Heart right ventricle (tissue), 16 donors: Measurements from ENCODE around the gene SP2. TPM values are rescaled to one million over a fixed set of nuclear protein-coding genes. Genes with fewer than 3 reads are reported as not detected.
A peak's percentile ranks its signal among the peaks of the same experiment; 100 is the strongest.

Source experiments
- ATAC-seq, 8 donors: fragments of 200-7000 bp; cut with Tn5 transposase; one replicate each; pipeline ENCODE4 v1.9.1; 2020; ENCODE audit warnings: mild to moderate bottlenecking in 8 of 8, moderate library complexity in 8 of 8, moderate number of reproducible peaks in 1 of 8
- DNase-seq, 2 donors: peaks; one replicate each; pipeline ENCODE4 v3.0.0-alpha.2; 2020
- H3K27ac ChIP-seq, 10 donors: fragments of 200-600 bp; sonication (generic) in 2 of 10; one replicate each; pipeline versions ENCODE4 v1.5.0 to v1.8.0; 2020 to 2022; ENCODE audit warnings: mild to moderate bottlenecking in 3 of 10
- H3K27me3 ChIP-seq, 7 donors: fragments of 200-600 bp; one replicate each; pipeline ENCODE4 v1.8.0; 2021 to 2022; ENCODE audit warnings: mild to moderate bottlenecking in 2 of 7
- H3K36me3 ChIP-seq, 9 donors: fragments of 200-600 bp; sonication (generic) in 1 of 9; one replicate each; pipeline versions ENCODE4 v1.5.0 to v1.8.0; 2020 to 2022; ENCODE audit warnings: mild to moderate bottlenecking in 2 of 9
- H3K4me1 ChIP-seq, 9 donors: fragments of 200-600 bp; sonication (generic) in 1 of 9; one replicate each; pipeline versions ENCODE4 v1.5.0 to v1.8.0; 2020 to 2022; ENCODE audit warnings: mild to moderate bottlenecking in 4 of 9
- H3K4me3 ChIP-seq, 10 donors: fragments of 200-600 bp; sonication (generic) in 2 of 10; one replicate each; pipeline versions ENCODE4 v1.5.0 to v1.8.0; 2020 to 2022; ENCODE audit warnings: mild to moderate bottlenecking in 7 of 10, moderate library complexity in 2 of 10
- H3K9me3 ChIP-seq, 11 donors: fragments of 200-600 bp in 10 of 11; sonication (generic) in 2 of 11; one replicate each; pipeline versions ENCODE4 v1.5.0 to v1.8.0; 2013 to 2022; ENCODE audit warnings: mild to moderate bottlenecking in 2 of 11, control low read depth in 1 of 11, moderate library complexity in 1 of 11
- WGBS, 2 donors: extraction: QIAGEN DNeasy Blood & Tissue Kit; methylation state at CpG; one replicate each; pipeline ENCODE4 v1.1.7; 2013; ENCODE audit warnings: inconsistent platforms in 1 of 2; 5-methylcytosine and 5-hydroxymethylcytosine counted together
- intact Hi-C, 10 donors: fragments of 100-400 bp; cut with DNase I; formaldehyde crosslinking; loops; one replicate each; pipeline versions ENCODE4 v1.11.1 to v1.14.2; 2022
- long read RNA-seq, 3 donors: library from polyadenylated mRNA; unstranded; transcript quantifications; one replicate each; pipeline ENCODE4 v2.0.0, GENCODE V29; 2020 to 2021
- polyA plus RNA-seq, 2 donors: library from polyadenylated mRNA; stranded (reverse); fragments of 200-250 nt; gene quantifications; one replicate each; pipeline ENCODE4 v1.2.3, GENCODE V29; 2013
- total RNA-seq, 10 donors: library from RNA; stranded (reverse); fragmentation: NEBNext Ultra II Directional in 3 of 10; extraction: Animal tissue kit (Norgen Biotek cat#: 25700) in 3 of 10; gene quantifications; one replicate each; pipeline versions ENCODE4 v1.2.1 to v1.2.4, GENCODE V29; 2021 to 2023
- TF ChIP-seq, protein P1 (sequence below), 9 donors: fragments of 200-600 bp; sonication (generic) in 2 of 9; IDR thresholded peaks; one replicate each; pipeline versions ENCODE4 v1.5.0 to v1.8.0; 2021 to 2022; ENCODE audit warnings: antibody characterized with exemption in 9 of 9, mild to moderate bottlenecking in 5 of 9, moderate library complexity in 1 of 9
- donor health status: Arrhythmogenic right ventricular cardiomyopathy.
- donor health status: ischemic (EF 13 %, LVEDD 7.1; RV severe dilation, severe dysfunction).
- donor health status: healthy with polysubstance abuse.
- donor health status: DM: no; HTN: yes; CAD: no.
- donor health status: DM: no; HTN: no; CAD: no.
- donor health status: ischemic (EF 25% LVEDD 6.9; RV normal size, moderate dysfunction).
- donor health status: ischemic (EF 25% LVEDD 5.7; RV mildly dilated, moderate dysfunction).
- donor health status: healthy.
- donor health status: DM: yes; HTN: yes; CAD: no.
- donor health status: Ischemic cardiomyopathy.
- donor health status: ischemic (EF 35%, LVEDD 5.7; RV mildly dilated, moderate dysfunction).
- donor health status: nonischemic (EF 11% LVEDD 7.7; RV severe dilation, severe dysfunction).
- donor health status: DM: yes; HTN: yes; CAD: no.
- donor health status: PGD.
- donor health status: ischemic (EF 29% LVEDD 5.4; RV normal size, mild dysfunction).
- donor health status: nonischemic (EF 23%, LVEDD 6.1; RV moderate dilation, normal function).

SP2 gene
- total RNA-seq, result 10 to 100 TPM; 13.0 to 18.3 (median 15.9) TPM
- 1 to 10 TPM; 4.3 to 8.0 TPM for polyA plus RNA-seq
- long read RNA-seq, donor 1, partial matches to known transcripts, result 3 of 12 reads
- long read RNA-seq, donor 1, other reads (novel, unspliced or antisense), result 8 of 12 reads
- long read RNA-seq, donor 2, partial matches to known transcripts, result 10 of 19 reads
- long read RNA-seq, donor 2, other reads (novel, unspliced or antisense), result 6 of 19 reads
- long read RNA-seq, donor 3, partial matches to known transcripts, result 11 of 15 reads
- long read RNA-seq, donor 3, other reads (novel, unspliced or antisense), result 4 of 15 reads

DNA sequence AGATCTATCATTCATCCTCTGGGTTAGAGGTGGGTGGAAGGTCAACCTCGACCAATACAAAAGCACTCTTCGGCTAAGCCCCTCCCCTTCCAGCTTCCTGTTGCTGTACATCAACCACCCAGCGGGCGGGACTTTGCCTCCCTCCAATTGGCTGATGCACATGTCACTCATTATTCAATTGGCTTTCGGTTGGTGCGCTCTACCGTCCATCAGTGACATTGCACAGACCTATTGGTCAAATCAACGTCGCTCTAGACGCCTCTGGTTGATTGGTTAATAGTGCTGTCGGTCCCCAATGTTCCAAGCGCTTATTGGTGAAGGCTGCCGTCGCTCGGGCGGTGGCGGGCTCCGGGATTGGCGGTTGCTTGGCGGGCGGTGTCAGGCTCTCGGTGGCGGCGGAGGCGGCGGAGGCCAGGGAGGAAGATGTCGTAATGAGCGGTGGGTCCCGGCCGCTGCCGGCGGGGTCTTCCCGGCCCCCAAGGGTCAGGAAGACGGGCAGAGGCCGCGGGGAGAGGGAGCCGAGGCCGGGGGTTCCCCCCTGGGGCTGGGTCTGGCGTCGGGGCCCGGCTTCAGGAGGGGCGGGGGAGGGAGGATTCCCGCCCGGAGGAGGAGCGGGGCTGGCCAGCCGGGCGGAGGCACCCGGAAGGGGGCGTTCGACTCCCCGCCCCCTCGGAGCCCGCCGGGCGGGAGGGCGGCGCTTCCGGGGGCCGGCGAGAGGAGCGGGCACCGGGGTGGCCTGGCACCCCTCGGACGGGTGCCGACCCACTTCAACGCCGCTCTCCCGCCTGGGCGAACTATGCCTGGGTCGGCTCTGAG is at the start of gene SP2:
TSS of gene SP2 (plus strand) at position 381 of the 816 bp plus-strand sequence. CDS start at position 432, 51 bp downstream.
- H3K4me1 ChIP-seq, result peaks cover 10 to 58% (median 53%) of the 10 kb centered on the region in 9 donors
- H3K36me3 ChIP-seq, result peaks cover 0 to 11% (median 0%) of the 10 kb centered on the region in 9 donors
- peak within 1 kb of the TSS; percentile 96 to 100 (median 99) for H3K27ac ChIP-seq
- no peaks in the 10 kb centered on the region for H3K27me3 ChIP-seq
- no peaks in the 10 kb centered on the region for H3K9me3 ChIP-seq
- peak within 1 kb of the TSS; percentile 53 to 98 (median 80) for H3K4me3 ChIP-seq
- DNase-seq (peak; percentile 98 to 100), ATAC-seq (peak; percentile 93 to 96 (median 96))
- intact Hi-C loops, result loop anchor here in 9 of 10 donors (1.0 to 10.0 kb wide), 7 partner anchors 45 to 75 kb away; partner anchors contain the start of genes CDK5RAP3 (in 3 of the 9) and PNPO (in 3 of the 9)
- TF ChIP-seq, protein P1, sequence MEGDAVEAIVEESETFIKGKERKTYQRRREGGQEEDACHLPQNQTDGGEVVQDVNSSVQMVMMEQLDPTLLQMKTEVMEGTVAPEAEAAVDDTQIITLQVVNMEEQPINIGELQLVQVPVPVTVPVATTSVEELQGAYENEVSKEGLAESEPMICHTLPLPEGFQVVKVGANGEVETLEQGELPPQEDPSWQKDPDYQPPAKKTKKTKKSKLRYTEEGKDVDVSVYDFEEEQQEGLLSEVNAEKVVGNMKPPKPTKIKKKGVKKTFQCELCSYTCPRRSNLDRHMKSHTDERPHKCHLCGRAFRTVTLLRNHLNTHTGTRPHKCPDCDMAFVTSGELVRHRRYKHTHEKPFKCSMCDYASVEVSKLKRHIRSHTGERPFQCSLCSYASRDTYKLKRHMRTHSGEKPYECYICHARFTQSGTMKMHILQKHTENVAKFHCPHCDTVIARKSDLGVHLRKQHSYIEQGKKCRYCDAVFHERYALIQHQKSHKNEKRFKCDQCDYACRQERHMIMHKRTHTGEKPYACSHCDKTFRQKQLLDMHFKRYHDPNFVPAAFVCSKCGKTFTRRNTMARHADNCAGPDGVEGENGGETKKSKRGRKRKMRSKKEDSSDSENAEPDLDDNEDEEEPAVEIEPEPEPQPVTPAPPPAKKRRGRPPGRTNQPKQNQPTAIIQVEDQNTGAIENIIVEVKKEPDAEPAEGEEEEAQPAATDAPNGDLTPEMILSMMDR (IDR thresholded peaks at IDR 0.05), result peak in 5 of 9 donors; percentile 13 to 47 (median 30)
- 0 to 1% methylated on average over 63 to 70 of the region's 70 CpGs for WGBS, 2 donors

DNA sequence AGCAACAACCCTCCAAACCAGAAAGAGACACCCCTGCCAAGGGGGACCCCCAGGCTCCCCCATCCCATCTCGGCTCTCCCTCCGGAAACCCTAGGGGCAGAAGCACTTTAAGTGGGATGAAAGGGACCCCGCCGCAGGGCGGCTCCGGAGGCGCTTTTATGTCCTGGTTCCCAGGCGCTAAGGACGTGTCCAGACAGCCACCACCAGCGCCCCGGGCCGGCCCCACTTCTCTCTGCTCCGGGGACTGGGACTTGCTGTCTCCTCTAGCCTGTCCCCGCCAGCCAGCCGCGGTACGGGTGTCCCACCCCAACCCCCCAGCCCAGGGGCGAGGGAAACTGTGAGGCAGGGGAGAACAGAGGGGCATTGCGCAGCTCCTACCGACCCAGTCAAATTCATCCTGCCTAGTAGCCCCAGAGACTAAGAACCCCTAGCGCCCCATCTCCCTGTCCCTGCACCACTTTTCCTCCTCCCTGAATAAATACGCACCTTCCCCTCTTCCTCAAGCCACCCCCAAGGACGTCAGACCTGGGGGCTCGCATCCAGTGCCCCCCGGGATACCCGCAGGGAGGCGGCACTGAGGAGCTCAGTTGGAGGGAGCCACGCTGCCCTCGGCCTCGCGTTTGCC is 49.2 kb upstream of the SP2 start:
- Histone ChIP-seq H3K4me1 (peaks cover 5 to 37% (median 13%) of the 10 kb centered on the region in 9 donors), H3K27me3 (peaks cover 18 to 79% (median 66%) of the 10 kb centered on the region in 7 donors), H3K36me3 (no peaks in the 10 kb centered on the region), H3K27ac (no peak overlapping the region), H3K9me3 (no peaks in the 10 kb centered on the region), H3K4me3 (no peak overlapping the region)
- DNase-seq (no peak), ATAC-seq (no peak)
- intact Hi-C loops, result loop anchor here in 6 of 10 donors (2.0 to 10.0 kb wide), 6 partner anchors 38 to 170 kb away; partner anchors contain the start of gene PNPO (in 4 of the 6)
- WGBS, 2 donors, result 18 to 25% methylated on average over 30 to 31 of the region's 31 CpGs
- TF ChIP-seq, protein P1 (IDR thresholded peaks at IDR 0.05), result no peak

DNA sequence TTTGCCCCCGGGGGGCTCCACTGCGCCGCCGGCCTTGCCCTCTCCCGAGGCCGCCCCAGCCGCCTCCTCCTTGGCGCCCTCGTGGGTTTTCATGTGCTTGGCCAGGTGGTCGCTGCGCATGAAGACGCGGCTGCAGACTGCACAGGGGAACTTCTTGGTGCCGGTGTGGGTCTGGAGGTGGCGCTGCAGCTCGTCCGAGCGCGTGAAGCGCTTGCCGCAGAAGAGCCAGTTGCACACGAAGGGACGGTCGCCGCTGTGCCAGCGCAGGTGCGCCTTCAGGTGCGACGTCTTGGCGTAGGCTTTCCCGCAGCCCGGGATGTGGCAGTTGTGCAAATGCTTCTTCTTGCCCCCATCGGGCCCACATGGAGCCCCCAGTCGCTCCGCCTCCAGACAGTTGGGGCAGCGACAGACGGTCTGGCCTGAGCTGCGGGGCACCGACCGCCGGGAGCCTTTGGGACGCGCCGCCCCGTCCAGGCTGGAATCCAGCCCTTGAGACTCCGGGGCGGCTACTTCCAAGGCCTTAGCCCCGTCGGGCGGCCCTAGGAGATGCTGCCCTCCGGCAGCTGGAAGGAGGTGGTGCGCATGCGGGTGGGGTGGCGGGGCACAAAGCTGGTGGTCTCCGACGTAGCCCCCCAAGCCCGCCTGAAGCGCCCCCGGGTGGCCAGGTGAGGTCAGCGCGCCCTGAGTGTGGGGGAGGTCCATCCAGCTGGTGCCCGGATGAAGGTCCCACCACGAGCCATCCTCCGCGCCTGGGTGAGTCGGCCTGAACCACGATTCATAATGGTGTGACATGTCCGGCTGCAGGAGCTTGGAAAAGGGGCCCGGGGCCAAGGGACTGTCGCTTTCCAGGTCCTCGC is 48.5 kb upstream of the SP2 start:
- Histone ChIP-seq H3K9me3 (no peaks in the 10 kb centered on the region), H3K4me3 (no peak overlapping the region), H3K36me3 (no peaks in the 10 kb centered on the region), H3K4me1 (peaks cover 5 to 42% (median 13%) of the 10 kb centered on the region in 9 donors), H3K27ac (no peak overlapping the region), H3K27me3 (peaks cover 25 to 86% (median 73%) of the 10 kb centered on the region in 7 donors)
- intact Hi-C loops, result loop anchor here in 6 of 10 donors (2.0 to 10.0 kb wide), 6 partner anchors 37 to 170 kb away; partner anchors contain the start of gene PNPO (in 4 of the 6)
- ATAC-seq (no peak), DNase-seq (no peak)
- TF ChIP-seq, protein P1 (IDR thresholded peaks at IDR 0.05), result peak in 4 of 9 donors; percentile 22 to 39 (median 33)
- WGBS, 2 donors, result 28 to 38% methylated on average over 67 to 71 of the region's 71 CpGs
